Measurements from ENCODE around the gene ERC2.

ERC2 gene

DNA sequence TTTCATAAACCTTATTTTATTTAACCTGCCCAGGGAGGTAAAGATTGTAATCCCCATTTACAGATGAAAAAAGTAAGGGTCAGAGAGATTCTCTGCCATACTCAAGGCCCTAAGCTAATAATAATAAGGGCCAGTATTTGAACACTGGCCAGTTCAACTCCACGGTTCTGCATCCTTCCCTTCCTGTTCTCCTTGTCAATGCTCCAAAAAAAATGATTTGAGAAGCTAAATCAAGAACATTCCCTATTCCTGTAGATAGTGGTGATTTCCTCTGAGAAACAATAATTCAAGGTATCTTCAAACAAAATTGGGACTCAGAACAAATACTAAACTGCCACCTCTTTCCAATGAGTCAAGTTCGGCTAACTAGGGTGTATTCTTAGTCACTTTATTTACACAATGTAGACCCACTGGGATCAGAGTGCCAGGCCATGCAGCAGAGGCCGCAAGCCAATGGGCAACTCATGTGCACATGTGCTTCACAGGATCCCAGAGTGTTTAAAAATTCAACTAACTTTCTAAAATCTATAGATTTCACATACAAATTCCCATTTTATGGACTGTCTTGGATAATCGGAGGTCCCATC is 521.6 kb downstream of the ERC2 start:
- Histone ChIP-seq H3K9me3 (ENCODE audit: control insufficient read depth, insufficient read depth, low read depth, low read length) (no peaks in the 10 kb centered on the region), H3K36me3 (ENCODE audit: control insufficient read depth in 2 of 2, insufficient read depth in 1 of 2, low read length in 2 of 2) (no peaks in the 10 kb centered on the region), H3K4me3 (ENCODE audit: low read depth, low read length) (no peak overlapping the region), H3K4me1 (ENCODE audit: control insufficient read depth, insufficient read depth, low read length) (no peaks in the 10 kb centered on the region), H3K27ac (ENCODE audit: extremely low read depth, low read depth, low read length) (no peak overlapping the region)
- ChIA-PET CTCF (no interaction called here), POLR2A (no interaction called here)
- no peak for TF ChIP-seq TSHZ1 (tag by site-specific recombination; IDR thresholded peaks at IDR 0.05; ENCODE audit: borderline replicate concordance)
- no peak for TF ChIP-seq PRDM2 (tag by site-specific recombination; IDR thresholded peaks at IDR 0.05; ENCODE audit: borderline replicate concordance)
- TF ChIP-seq ZNF354C (tag by site-specific recombination; IDR thresholded peaks at IDR 0.05; ENCODE audit: borderline replicate concordance, low read depth): no peak
- TF ChIP-seq ZNF768 (tag by site-specific recombination; IDR thresholded peaks at IDR 0.05): no peak
- TF ChIP-seq ZBTB1 (tag by site-specific recombination; IDR thresholded peaks at IDR 0.05): no peak
- TF ChIP-seq ZNF560 (tag by site-specific recombination; IDR thresholded peaks at IDR 0.05; ENCODE audit: borderline replicate concordance): no peak
- no peak for TF ChIP-seq ZNF19 (tag by site-specific recombination; IDR thresholded peaks at IDR 0.05; ENCODE audit: low read depth)
- TF ChIP-seq ZNF48 (tag by site-specific recombination; IDR thresholded peaks at IDR 0.05): no peak
- no peak for TF ChIP-seq EGR2 (tag by site-specific recombination; IDR thresholded peaks at IDR 0.05; ENCODE audit: low read depth)
- no peak for TF ChIP-seq ZNF239 (tag by site-specific recombination; IDR thresholded peaks at IDR 0.05)
- TF ChIP-seq MZF1 (tag by site-specific recombination; IDR thresholded peaks at IDR 0.05; ENCODE audit: borderline replicate concordance): no peak
- TF ChIP-seq ZFP37 (tag by site-specific recombination; IDR thresholded peaks at IDR 0.05): no peak
- TF ChIP-seq ZNF214 (tag by site-specific recombination; IDR thresholded peaks at IDR 0.05; ENCODE audit: borderline replicate concordance): no peak
- TF ChIP-seq ZNF133 (tag by site-specific recombination; IDR thresholded peaks at IDR 0.05): no peak
- no peak for TF ChIP-seq ZNF398 (tag by site-specific recombination; IDR thresholded peaks at IDR 0.05)
- no peak for TF ChIP-seq ZNF701 (tag by site-specific recombination; IDR thresholded peaks at IDR 0.05)
- TF ChIP-seq KLF1 (tag by site-specific recombination; IDR thresholded peaks at IDR 0.05): no peak
- no peak for TF ChIP-seq KLF10 (tag by site-specific recombination; IDR thresholded peaks at IDR 0.05)
- TF ChIP-seq ZNF544 (tag by site-specific recombination; IDR thresholded peaks at IDR 0.05): no peak

All from HEK293 (cell line).